GM18867 (cell line): ENCODE measurements around the gene NCBP1.

ENCODE experiments used
- ATAC-seq: cut with Tn5 transposase; IDR thresholded peaks from one replicate; pipeline ENCODE4 v1.9.1; 2021; ENCODE audit warnings: mild to moderate bottlenecking, moderate library complexity; ENCODE audit not compliant: unreplicated experiment

Gene NCBP1

DNA sequence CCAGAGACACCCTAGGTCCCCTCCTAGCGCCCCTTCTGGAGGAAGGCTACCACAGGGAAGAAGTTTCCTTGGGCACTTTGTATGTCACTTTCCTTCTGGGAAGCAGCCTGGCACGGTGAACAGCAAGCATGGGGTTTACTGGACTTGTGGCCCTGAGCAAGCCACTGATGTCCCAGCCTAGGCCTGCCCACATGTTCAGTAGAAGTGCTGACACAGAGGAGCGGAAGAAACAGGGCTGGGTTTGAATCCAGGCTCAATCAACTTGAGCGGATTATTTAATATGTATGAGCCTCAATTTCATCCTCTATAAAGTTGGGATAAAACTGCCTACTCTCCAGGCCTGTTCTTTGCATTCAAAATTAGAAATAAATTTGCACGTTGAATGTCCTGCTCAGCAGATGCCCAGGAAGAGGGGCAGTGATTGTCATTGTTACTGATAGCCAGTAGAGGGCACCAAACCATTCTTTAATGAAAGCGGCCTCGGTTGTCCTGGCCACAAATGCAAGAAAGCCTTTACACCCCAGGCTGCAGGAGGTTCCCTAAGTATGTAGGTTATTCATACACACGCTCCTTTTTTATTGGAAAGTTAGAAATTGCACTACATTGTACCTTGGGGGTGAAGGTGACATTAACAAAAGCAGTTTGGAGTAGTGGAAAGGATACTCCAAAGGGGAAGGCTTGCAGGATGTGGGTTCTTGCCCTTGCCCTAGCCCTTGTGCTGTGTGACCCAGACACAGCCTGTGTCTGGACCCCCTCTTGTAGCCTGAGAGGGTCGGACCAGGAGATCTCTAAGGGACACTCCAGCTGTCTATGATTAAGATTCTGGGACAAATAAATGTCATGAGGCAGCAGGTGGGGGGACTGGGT, 77.0 kb downstream of the NCBP1 start:
- peak; percentile 60 for ATAC-seq

DNA sequence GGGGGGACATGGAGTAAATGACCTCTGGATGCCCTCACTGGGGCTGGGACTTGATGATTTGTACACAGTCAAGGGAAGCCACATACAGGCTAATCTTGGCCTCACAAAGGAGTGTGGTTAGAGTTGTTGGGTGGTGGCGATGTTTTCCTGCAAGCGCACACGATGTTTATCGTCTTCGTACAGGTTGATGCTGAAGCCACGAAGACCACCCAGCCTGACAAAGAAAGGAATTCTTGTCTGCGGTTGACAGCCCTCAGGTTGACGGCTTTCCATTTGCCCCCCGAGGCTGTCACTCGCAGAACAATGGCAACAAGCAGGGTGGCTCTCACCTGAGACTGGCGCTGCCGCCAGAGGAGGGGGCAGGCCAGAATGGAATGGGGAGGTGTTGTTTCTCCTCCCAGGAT, 77.6 kb downstream of the NCBP1 start:
- ATAC-seq: no peak

DNA sequence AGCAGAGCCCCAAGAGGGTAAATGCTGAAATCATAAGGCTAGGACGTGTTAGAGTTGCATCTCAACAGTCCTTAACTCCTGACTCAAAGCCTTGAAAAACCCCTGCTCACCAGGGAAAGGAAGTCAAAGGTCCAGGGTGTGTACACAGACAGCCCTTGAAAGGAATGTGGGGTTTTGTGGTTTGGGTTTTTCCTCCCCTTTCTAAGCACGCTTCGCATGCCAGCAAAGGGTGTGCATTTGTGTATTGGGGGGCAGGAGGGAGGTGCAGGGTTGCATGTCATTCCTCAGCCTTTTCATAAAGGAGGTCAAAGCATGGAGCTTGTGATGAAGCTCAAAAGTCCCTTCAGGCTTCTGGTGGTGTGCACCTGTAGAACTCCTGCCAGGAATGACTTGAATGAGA, 80.8 kb downstream of the NCBP1 start:
- no peak for ATAC-seq

DNA sequence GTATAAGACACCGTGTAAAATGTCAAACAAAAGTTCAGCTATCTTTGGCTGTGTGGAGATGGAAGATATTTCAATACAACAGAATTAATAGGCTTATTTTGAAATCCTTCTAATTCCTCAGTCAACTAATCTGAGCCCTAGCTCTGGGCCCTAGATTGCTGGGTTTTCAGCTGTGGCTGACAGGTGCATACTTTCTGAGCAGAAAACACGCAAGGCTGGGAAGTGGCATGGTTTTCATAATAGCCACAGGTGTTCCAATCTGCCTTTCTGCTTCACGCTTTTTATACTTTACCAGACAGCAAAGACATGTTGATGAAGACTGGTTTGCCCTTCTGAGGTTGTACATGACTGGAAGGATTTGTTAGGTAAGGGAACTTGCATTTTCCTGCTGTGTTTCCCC, 84.2 kb downstream of the NCBP1 start:
- ATAC-seq: no peak

DNA sequence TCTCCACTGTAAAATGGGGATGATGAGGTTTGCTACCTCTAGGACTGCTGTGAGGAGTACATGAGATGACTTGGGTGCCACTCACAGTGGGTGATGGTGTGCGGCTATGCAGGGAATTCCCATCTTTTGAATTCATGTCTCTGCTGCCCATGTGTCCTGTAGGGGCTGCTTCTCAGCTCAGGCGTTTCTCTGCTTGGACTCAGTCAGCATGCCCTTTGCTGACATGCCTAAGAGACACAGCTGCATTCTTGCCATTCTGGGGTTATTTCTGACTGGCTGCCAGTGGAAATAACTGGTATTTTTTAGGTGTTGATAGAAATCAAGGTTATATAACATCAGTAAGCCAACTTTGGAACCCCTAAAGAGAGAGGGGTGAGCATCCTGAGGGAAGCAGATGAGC, 87.8 kb downstream of the NCBP1 start:
- no peak for ATAC-seq

DNA sequence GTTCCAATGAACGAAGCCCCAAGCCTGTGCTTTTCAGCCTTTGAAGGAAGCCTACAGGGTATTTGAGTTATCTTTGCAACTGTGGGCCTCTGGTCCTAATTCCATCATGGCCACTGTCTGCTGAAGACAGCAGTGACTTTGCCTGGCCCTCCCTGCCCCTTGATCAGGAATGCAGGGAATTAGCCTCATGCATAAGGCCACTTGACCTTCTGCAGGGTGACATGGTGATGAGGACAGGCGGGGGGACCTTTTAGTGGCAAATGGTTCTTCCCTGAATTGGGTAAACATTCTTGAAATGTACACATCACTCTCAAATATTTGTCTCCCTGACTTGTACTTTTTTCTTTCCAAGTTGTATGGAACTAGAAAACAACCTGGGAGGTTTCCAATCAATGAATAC, 88.7 kb downstream of the NCBP1 start:
- ATAC-seq: no peak
